Measurements from ENCODE around the gene SLC25A19.

Gene SLC25A19

GRCh38 chr17:75270966-75271232 lies 18.3 kb downstream of the SLC25A19 start, which contains the start of gene MIF4GD:
MIF4GD (minus strand) TSS chr17:75271231; CDS start chr17:75270195, 1,036 bp downstream.
- no peak for TF ChIP-seq CTCF (IDR thresholded peaks at IDR 0.05)
- no peak for TF ChIP-seq ZFX (IDR thresholded peaks at IDR 0.05; ENCODE audit: borderline replicate concordance)
- peak within 1 kb of the TSS; percentile 92 for H3K27ac ChIP-seq

- H3K27ac ChIP-seq, result peak overlapping the region; percentile 92
- TF ChIP-seq ZFX (IDR thresholded peaks at IDR 0.05; ENCODE audit: borderline replicate concordance), result no peak
- TF ChIP-seq CTCF (IDR thresholded peaks at IDR 0.05), result no peak
Observed at GRCh38 chr17:75270218-75270965, 18.8 kb downstream of the SLC25A19 start.

- H3K27ac ChIP-seq, result peak overlapping the region; percentile 92
Observed at GRCh38 chr17:75269844-75270217, 19.4 kb downstream of the SLC25A19 start.

GRCh38 chr17:75267411-75268232 lies 21.6 kb downstream of the SLC25A19 start:
- TF ChIP-seq CTCF (IDR thresholded peaks at IDR 0.05) (peak; percentile 23; the same call in 1 of the 2 replicates), ZFX (IDR thresholded peaks at IDR 0.05; ENCODE audit: borderline replicate concordance) (no peak)
- peak overlapping the region; percentile 18; the same call in 1 of the 2 replicates for H3K27ac ChIP-seq

More at GRCh38 chr17:75269844-75270217, 19.4 kb downstream of the SLC25A19 start:
- TF ChIP-seq CTCF (IDR thresholded peaks at IDR 0.05), result no peak
- TF ChIP-seq ZFX (IDR thresholded peaks at IDR 0.05; ENCODE audit: borderline replicate concordance), result no peak

GRCh38 chr17:75267153-75267410 lies 22.2 kb downstream of the SLC25A19 start:
- TF ChIP-seq ZFX (IDR thresholded peaks at IDR 0.05; ENCODE audit: borderline replicate concordance) (no peak), CTCF (IDR thresholded peaks at IDR 0.05) (no peak)
- H3K27ac ChIP-seq, result peak overlapping the region; percentile 18; the same call in 1 of the 2 replicates

- TF ChIP-seq CTCF (IDR thresholded peaks at IDR 0.05) (no peak), ZFX (IDR thresholded peaks at IDR 0.05; ENCODE audit: borderline replicate concordance) (no peak)
- H3K27ac ChIP-seq, result peak overlapping the region; percentile 18; the same call in 1 of the 2 replicates
Observed at GRCh38 chr17:75266316-75267152, 22.7 kb downstream of the SLC25A19 start.
